SIG-M5 (cell line): ENCODE measurements around the gene RPL5.

Experiments
- DNase-seq: peaks from one replicate; lab custom pipeline; 2025; lab: John Stamatoyannopoulos, UW

Gene RPL5

GRCh38 chr1:92820024-92820423 lies 11.8 kb upstream of the RPL5 start:
- no peak for DNase-seq

GRCh38 chr1:92820551-92820950 lies 11.3 kb upstream of the RPL5 start:
- DNase-seq = no peak

- DNase-seq = no peak
Observed at GRCh38 chr1:92822879-92823278, 9.0 kb upstream of the RPL5 start.

GRCh38 chr1:92826792-92827191 lies 5.0 kb upstream of the RPL5 start:
- no peak for DNase-seq

GRCh38 chr1:92831368-92831761 lies 475 bp upstream of the RPL5 start:
- DNase-seq = no peak

- no peak for DNase-seq
Observed at GRCh38 chr1:92832537-92833114, 786 bp downstream of the RPL5 start.

- no peak for DNase-seq
Observed at GRCh38 chr1:92833840-92834239, 2.0 kb downstream of the RPL5 start.

- DNase-seq = no peak
Observed at GRCh38 chr1:92834617-92835016, 2.8 kb downstream of the RPL5 start.

- DNase-seq = no peak
Observed at GRCh38 chr1:92837062-92837461, 5.2 kb downstream of the RPL5 start.

GRCh38 chr1:92838519-92838918 lies 6.7 kb downstream of the RPL5 start:
- DNase-seq = no peak

- DNase-seq = no peak
Observed at GRCh38 chr1:92839442-92839841, 7.6 kb downstream of the RPL5 start.

GRCh38 chr1:92840600-92840999 lies 8.8 kb downstream of the RPL5 start:
- DNase-seq = no peak

GRCh38 chr1:92842082-92843045 lies 10.5 kb downstream of the RPL5 start:
- no peak for DNase-seq

- no peak for DNase-seq
Observed at GRCh38 chr1:92843046-92843423, 11.2 kb downstream of the RPL5 start.

- no peak for DNase-seq
Observed at GRCh38 chr1:92843429-92844352, 11.9 kb downstream of the RPL5 start.

- DNase-seq = no peak
Observed at GRCh38 chr1:92844439-92844838, 12.6 kb downstream of the RPL5 start.

- DNase-seq = no peak
Observed at GRCh38 chr1:92845908-92846307, 14.1 kb downstream of the RPL5 start.

- DNase-seq = no peak
Observed at GRCh38 chr1:92848201-92848600, 16.4 kb downstream of the RPL5 start.

GRCh38 chr1:92850019-92850418 lies 18.2 kb downstream of the RPL5 start:
- no peak for DNase-seq

- DNase-seq = no peak
Observed at GRCh38 chr1:92851729-92852128, 19.9 kb downstream of the RPL5 start.

- peak; percentile 29 for DNase-seq
Observed at GRCh38 chr1:92853299-92853698, 21.5 kb downstream of the RPL5 start.

GRCh38 chr1:92854101-92854785 lies 22.4 kb downstream of the RPL5 start:
- DNase-seq = no peak
